ENCODE results near the gene IFIT5. TPM values are rescaled to one million over a fixed set of nuclear protein-coding genes. Genes with fewer than 3 reads are reported as not detected.
"Not testable (repeated sequence)": the region's sequence is repeated elsewhere in the genome, so short reads cannot be mapped to it uniquely, and the experiment has no call there.

The IFIT5 gene
- total RNA-seq, 1 experiment from 2014 or later, result 6.0 TPM

DNA sequence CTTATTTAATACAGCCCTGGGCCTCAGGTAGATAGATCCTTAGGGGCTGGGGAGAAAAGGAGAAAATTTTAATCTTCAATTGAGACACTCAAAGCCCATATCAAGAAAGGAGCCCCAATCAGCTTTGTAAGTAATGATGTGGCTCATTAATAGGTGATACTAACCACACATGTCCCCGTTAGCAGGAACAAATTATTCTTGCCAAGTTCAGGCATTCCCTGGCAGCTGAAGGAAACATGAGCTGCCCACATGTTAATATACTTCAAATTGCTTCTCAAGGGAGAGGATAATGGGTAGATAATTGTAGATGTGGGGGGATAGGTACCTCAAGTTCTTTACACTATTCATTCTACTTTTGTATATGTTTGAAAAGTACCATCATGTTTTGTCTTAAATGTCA, 14.5 kb downstream of the IFIT5 start:
- no peak for DNase-seq (ENCODE audit: low spot score)

DNA sequence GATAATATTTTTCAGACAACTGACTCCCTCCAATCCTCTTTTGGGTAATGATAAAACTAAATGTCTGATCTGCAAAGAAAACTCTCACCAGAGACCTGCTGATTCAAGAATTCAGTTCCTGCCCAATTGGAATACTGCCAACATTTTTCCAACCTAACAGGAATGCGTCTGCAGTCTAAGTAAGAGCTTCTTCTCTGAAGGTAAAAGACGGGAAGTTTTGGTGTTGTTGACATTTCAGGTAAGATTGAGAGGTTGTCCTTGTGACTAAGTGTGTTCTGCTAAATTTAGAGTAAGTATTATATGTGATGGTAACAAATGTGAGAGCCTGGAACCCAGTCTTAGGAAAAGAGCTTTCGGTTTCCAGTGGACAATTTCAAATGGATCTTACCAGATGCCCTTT, 17.6 kb downstream of the IFIT5 start:
- peak; percentile 65 for DNase-seq (ENCODE audit: low spot score)

DNA sequence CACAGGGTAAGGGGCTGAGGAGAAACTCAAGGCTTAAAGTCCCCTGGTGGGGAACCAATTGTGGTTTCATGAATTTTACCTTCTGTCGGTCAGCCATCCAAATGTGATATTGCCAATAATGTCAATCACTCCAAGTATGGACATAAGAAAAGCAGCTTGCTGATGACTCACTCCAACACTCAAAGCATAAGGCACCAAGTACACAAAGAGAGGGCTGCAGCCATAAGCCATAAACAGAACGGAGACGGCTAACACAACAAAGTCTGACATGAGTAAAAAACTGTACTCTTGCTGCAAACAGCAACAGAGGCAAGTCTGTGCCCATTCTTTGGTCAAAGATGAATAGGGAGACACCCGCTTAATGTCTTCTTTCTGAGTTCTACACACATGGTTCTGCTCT, 24.2 kb downstream of the IFIT5 start:
- DNase-seq (ENCODE audit: low spot score), result no peak

DNA sequence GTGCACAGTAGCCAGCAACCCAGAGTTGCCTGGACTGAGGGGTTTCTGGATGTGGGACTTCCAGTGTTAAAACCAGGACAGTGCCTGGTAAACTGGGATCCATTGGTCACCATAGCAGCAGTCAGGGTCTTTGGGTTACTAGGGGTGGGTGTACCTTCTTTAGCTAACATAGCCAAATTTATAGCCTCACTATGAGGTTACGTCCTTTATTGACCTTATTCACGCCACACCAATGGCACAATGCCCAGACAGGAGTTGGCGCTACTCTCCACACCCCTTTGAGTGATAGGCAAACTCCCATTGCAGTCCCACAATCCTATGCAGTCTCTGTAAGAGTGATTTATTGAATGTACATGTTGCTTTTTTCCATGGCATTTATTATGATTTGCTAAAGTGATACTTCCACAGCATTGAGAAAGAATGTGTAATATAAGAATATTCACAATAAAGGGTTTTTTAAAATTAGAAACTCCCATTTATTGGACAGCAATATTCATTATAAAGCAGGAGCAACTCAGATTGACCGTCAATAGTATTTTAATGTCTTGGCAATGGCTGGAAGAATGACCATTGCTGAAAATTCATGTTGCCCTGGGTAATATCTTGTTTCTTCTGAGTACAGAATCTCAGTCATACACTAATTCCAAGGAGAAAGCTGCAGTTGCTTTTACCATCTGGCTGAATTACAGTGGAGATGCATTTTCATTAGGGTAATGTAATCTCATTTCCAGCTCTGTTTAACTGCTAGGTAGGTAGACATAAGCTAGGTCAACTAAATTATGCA, 26.1 kb downstream of the IFIT5 start:
- no peak for DNase-seq (ENCODE audit: low spot score)

DNA sequence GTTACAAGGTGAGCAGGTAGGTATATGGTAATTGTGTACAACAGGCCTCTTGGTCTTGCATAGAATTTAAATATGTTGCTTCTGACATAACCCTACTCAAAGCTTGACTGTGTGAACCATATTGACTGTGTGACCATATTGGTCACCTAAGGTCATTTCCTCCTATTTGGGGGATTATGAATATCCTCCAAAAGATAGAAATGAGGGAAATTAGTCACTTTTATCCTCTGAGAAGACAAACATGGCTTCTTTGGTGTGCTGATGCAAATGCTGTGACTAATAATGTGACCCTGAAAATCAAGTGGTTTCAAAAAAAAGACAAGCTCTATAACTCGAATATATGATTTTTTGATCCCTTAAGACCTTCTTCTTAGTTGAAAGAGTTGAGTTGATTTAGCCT, 27.9 kb downstream of the IFIT5 start:
- DNase-seq (ENCODE audit: low spot score), result no peak

DNA sequence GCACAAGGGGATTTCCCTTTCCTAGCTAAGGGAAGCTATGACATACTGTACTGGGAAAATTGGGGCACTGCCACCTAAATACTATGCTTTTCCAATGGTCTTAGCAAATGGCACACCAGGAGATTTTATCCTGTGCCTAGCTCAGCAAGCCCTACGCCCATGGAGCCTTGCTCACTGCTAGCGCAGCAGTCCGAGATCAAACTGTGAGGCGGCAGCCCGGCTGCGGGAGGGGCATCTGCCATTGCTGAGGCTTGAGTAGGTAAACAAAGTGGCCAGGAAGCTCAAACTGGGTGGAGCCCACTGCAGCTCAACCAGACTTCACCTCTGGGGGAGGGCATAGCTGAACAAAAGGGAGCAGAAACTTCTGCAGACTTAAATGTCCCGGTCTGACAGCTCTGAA, 30.5 kb downstream of the IFIT5 start:
- not testable (repeated sequence) for DNase-seq (ENCODE audit: low spot score)

DNA sequence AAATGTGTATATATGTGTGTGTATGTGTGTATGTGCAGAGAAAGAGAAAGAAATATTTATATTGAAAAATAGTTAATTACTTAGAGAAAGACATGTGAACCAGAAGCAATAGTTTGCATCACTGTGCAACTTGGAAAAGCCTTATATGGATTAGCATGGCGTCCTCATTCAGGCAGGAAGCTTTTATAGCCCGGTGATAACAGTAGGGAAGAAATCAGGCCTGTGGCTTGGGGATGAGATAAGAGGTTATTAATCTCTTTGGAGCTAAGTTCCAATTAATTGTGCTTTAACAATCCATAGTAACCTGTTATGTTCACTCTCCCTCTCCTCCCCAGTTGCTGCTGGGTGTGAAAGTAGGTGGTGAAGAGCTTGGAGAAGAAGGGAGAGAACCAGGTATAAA, 36.5 kb downstream of the IFIT5 start:
- DNase-seq (ENCODE audit: low spot score), result no peak

DNA sequence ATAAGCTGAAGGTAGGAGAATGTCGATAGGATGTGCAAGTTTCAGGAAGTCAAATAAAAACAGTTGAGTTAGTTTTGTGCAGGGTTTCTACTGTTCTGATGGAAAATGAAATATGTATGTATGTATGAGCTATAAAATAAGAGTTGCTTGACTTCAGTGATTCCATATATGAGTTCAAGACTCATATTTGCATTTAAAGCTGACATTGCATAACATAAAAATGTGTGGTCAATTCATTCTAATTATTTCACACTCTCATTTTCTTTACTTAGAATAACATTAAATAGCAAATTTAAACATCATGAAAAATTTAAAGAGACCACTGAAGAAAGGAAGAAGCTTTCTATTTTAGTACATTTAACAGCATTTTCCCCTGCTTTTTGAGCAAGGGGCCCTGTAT, 37.8 kb downstream of the IFIT5 start:
- no peak for DNase-seq (ENCODE audit: low spot score)

DNA sequence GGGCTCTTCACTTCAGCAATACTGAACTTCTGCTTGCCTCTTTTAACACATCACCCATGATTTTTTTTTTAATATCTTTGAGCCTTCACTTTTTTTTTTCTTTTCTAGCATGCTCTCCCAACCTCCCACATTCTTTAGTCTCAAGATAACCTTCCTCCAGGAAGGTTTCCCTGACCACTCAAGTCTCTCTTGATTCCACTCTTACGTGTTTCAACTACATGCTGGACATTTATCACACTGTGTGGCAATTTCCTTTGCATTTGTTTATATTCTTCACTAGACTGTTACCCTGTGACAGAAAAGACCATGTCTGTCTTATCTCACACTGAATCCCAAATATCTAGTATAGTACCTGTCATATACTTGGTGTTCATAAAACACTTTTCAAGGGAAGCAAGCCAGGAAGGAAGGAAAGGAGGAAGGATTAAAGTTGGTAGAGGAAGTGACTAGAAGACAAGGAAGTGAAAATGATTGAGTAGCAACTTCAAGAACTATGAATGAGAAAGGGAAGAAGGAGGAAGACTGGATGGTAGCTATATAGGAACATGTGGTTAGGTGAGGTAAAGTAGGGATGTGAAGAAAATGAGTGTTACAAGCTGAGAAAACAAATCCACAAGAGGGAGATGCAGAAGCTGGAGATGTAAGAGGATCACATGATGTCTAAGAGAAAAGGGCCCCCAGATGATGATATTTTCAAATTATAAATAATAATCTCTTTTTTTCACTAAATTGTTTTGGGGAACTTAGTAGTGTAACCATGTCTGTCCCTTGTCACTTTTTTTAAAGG, 40.4 kb downstream of the IFIT5 start:
- no peak for DNase-seq (ENCODE audit: low spot score)

DNA sequence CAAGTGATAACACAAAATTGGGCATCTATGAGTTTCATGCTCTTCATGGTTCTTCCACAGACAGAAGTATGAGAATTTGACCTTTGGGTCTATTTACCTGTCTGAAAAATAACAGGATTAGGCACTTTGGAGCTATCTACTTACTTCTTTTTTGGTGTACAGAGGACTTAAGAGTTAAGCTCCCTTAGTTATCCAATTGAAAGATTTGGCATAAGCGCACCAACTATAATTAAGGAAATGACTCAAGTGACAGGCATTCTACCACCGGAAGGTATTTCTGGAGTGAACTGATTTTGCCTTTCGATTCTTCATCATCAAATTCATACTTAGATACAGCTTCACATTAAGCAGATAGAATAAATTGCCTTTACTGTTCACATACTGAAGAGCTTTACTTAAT, 43.9 kb downstream of the IFIT5 start:
- DNase-seq (ENCODE audit: low spot score), result peak; percentile 36

DNA sequence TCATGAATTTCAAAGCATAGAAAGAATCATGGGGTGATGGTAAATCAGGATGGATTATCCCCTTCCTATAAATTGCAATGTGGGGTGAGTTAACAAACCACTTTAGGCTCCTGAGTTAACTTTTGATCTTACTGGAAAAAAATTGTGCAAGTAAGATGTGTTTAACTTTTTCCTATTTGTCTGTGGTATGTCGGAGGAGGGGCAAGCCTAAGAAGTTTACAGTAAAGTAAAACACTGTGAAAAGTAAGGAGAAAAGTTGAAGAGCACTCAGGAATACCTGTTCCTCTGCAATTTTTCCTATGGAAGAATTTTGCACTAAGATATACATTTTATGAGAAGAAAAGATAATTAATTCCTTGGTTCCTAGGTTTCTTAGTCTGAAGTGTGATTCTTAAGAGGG, 44.4 kb downstream of the IFIT5 start:
- DNase-seq (ENCODE audit: low spot score), result no peak

DNA sequence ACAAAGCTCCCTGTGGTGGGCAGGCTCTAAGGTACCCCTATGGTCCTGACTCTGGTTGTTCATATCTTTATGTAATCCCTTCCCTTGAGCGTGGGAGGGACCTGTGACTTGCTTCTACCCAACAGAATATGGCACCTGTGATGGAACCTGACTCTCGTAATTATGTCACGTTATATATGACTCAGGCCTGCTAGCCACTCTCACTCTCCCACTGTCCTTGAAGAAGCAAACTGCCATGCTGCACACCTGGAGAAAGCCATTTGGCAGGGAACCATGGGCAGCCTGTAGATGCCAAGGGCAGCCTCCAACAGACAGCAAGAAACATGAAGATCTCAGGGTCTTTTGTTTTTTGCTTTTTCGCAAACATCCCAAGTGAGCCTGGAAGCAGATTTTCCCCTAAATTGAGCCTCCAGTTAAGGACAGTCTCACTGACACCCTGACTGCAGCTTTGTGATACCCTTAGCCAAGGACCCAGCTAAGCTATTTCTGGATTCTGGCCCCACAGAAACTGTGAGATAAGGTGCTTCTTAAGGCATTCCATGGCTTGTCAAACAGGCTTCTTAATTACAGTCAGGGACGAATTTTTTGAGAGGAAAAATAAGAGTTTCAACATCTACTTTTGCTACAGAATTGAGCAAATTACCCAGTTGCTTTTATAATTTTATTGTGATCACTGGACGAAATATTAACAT, 49.6 kb downstream of the IFIT5 start:
- no peak for DNase-seq (ENCODE audit: low spot score)

DNA sequence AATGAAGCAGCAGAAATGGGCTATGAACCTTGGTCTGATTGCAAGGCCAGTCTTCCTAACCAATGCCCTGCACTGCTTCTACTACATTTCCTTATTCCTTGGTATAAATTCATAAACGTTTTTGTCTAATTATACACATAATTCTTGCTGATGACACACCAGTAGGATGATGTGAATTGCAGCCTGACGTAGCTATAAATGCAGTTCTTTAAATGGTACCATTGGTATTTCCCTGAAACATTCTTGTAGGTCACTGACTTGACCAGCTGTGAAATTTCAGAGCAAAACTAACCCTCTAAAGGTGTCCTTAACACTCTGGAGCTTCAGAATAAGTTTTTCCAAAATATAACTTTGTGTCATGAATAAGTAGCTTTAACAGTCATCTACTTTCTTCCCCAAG, 50.8 kb downstream of the IFIT5 start:
- DNase-seq (ENCODE audit: low spot score), result no peak

DNA sequence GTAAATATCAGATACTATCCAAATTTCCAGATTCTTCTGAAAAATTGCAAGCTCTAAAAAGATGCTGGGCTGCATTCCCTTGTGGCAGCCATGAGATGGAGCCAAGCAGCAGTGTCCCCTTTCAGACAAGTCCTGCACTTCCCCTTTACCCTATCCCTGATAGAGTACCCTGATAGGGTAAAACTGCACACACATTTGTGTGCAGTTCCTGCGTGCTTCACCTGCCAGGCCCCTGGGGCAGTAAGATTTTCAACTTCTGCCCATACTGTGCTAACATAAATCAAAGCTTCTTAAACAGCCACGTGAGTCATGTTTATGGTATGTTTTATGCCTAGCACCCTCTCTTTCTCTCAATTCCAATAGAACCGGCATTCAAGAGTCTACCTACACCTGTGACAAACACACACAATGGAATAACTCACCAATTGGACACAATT, 52.2 kb downstream of the IFIT5 start:
- DNase-seq (ENCODE audit: low spot score), result peak; percentile 81

DNA sequence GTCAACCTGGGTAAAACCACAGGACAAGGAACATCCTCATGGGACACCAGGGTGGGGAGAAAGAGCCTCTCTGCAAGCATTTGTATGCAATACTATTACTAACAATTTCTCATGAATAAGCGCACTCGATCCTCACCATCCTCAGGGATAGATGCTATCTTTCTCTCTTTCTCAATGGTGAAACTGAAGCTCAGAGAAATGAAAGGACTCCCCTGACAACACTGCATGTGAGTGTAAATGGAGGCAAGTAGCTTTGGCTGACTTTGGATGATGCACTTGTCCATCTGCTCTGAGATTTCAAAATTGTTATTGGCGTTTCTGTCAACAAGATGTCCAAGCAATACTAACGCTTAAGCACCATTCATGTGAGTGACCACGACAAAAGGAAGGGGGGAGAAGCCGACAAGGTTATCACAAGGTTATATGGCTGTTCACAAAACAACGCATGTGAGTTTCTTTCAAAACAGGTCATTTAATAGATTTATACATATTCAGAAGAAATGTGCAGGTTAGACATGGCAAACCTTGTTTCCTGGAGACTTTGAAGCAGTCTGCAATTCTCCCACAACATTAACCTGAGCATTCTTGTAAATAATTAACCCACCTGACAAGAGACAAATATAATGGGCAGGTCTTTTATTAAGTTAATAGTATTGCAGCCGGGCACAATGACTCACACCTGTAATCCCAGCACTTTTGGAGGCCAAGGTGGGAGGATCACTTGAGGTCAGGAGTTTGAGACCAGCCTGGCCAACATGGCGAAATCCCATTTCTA, 54.0 kb downstream of the IFIT5 start:
- DNase-seq (ENCODE audit: low spot score), result peak; percentile 54

DNA sequence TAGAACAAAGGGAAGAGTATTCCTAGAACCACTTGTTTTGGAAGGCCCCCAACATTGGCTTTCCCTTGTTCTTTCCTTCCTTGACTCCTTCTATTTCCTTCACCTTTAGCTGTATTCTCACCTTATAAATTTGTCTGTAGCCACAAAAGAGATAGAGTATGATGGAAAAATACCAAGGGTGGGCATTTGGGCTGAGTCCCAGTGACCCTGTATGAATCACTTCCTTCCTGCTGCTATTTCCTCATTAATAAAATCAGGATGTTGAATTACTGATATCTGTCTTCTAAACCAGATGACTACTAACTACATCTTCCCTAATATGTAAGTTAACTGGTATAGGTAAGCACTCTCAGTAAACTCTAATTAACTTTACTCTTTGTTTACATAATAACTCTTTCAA, 55.1 kb downstream of the IFIT5 start:
- peak; percentile 42 for DNase-seq (ENCODE audit: low spot score)

Other genes starting within 250 kb of the IFIT5 start
- not detected in 2 replicates for gene CH25H, start 207.3 kb upstream of the IFIT5 start, total RNA-seq (2014; rRNA removed; shearing (Covaris generic))
- 10.2 and 10.7 TPM in 2 replicates for gene LIPA, start 162.8 kb upstream of the IFIT5 start, total RNA-seq (2014; rRNA removed; shearing (Covaris generic))
- 1.7 and 4.0 TPM in 2 replicates for gene IFIT2, start 112.5 kb upstream of the IFIT5 start, total RNA-seq (2014; rRNA removed; shearing (Covaris generic))
- gene IFIT3, start 86.6 kb upstream of the IFIT5 start, total RNA-seq (2014; rRNA removed; shearing (Covaris generic)), result 6.1 and 6.9 TPM in 2 replicates
- gene IFIT1B, start 36.5 kb upstream of the IFIT5 start, total RNA-seq (2014; rRNA removed; shearing (Covaris generic)), result not detected in 2 replicates
- gene IFIT1, start 21.9 kb upstream of the IFIT5 start, total RNA-seq (2014; rRNA removed; shearing (Covaris generic)), result 5.3 and 8.3 TPM in 2 replicates
- 0.03 and 0.18 TPM in 2 replicates for gene SLC16A12, start 121.0 kb downstream of the IFIT5 start, total RNA-seq (2014; rRNA removed; shearing (Covaris generic))
- gene PANK1, start 230.7 kb downstream of the IFIT5 start, total RNA-seq (2014; rRNA removed; shearing (Covaris generic)), result 9.1 and 13.4 TPM in 2 replicates

Data from HT-29 (cell line).